T-helper 1 cell treated with Interleukin-12 subunit alpha and Interleukin-12 subunit beta and Interleukin-4 antibody, amounts not matched to agents 30 μg/mL and 1 μg/mL, for 36 hours (primary cell): ENCODE results near the gene PRR5.
"Not testable (repeated sequence)": the region's sequence is repeated elsewhere in the genome, so short reads cannot be mapped to it uniquely, and the experiment has no call there.

Source experiments
- H3K27ac Mint-ChIP-seq: one replicate; pipeline ENCODE4 v1.8.0; 2021; ENCODE audit warnings: mild to moderate bottlenecking, mixed read lengths
- H3K27me3 Mint-ChIP-seq: one replicate; pipeline ENCODE4 v1.8.0; 2021; ENCODE audit warnings: low read depth, mixed read lengths
- H3K36me3 Mint-ChIP-seq: one replicate; pipeline ENCODE4 v1.8.0; 2021; ENCODE audit warnings: low read depth, mixed read lengths
- H3K4me1 Mint-ChIP-seq: one replicate; pipeline ENCODE4 v1.8.0; 2021; ENCODE audit warnings: low read depth, mixed read lengths
- H3K4me3 Mint-ChIP-seq: one replicate; pipeline ENCODE4 v1.8.0; 2021; ENCODE audit warnings: mild to moderate bottlenecking, moderate library complexity, mixed read lengths
- H3K9me3 Mint-ChIP-seq: one replicate; pipeline ENCODE4 v1.8.0; 2021; ENCODE audit warnings: mixed read lengths

The PRR5 gene

GRCh38 chr22:44668190-44668885, 33.7 kb upstream of the PRR5 start:
- peaks cover 36% of the 10 kb centered on the region for H3K4me1 Mint-ChIP-seq
- H3K27ac Mint-ChIP-seq, result peak overlapping the region; percentile 83
- H3K9me3 Mint-ChIP-seq, result no peaks in the 10 kb centered on the region
- H3K27me3 Mint-ChIP-seq, result peaks cover 32% of the 10 kb centered on the region
- no peaks in the 10 kb centered on the region for H3K36me3 Mint-ChIP-seq
- peak overlapping the region; percentile 75 for H3K4me3 Mint-ChIP-seq

- Mint-ChIP-seq H3K4me3 (peak overlapping the region; percentile 81), H3K36me3 (no peaks in the 10 kb centered on the region), H3K4me1 (peaks cover 35% of the 10 kb centered on the region), H3K9me3 (no peaks in the 10 kb centered on the region), H3K27ac (peak overlapping the region; percentile 72), H3K27me3 (peaks cover 32% of the 10 kb centered on the region)
These were observed 33.0 kb upstream of the PRR5 start for GRCh38 chr22:44668886-44669521.

- H3K4me1 Mint-ChIP-seq, result peaks cover 29% of the 10 kb centered on the region
- peak overlapping the region; percentile 20 for H3K27ac Mint-ChIP-seq
- peaks cover 32% of the 10 kb centered on the region for H3K27me3 Mint-ChIP-seq
- H3K36me3 Mint-ChIP-seq, result no peaks in the 10 kb centered on the region
- no peaks in the 10 kb centered on the region for H3K9me3 Mint-ChIP-seq
- H3K4me3 Mint-ChIP-seq, result peak overlapping the region; percentile 81
These were observed 32.4 kb upstream of the PRR5 start for GRCh38 chr22:44669561-44669976.

- Mint-ChIP-seq H3K36me3 (no peaks in the 10 kb centered on the region), H3K4me3 (peak overlapping the region; percentile 34), H3K9me3 (no peaks in the 10 kb centered on the region), H3K27me3 (peaks cover 34% of the 10 kb centered on the region), H3K27ac (no peak overlapping the region), H3K4me1 (peaks cover 23% of the 10 kb centered on the region)
These were observed 31.6 kb upstream of the PRR5 start for GRCh38 chr22:44670220-44670988.

GRCh38 chr22:44671742-44672141, 30.3 kb upstream of the PRR5 start:
- H3K36me3 Mint-ChIP-seq, result no peaks in the 10 kb centered on the region
- H3K27ac Mint-ChIP-seq, result no peak overlapping the region
- H3K4me3 Mint-ChIP-seq, result no peak overlapping the region
- H3K9me3 Mint-ChIP-seq, result no peaks in the 10 kb centered on the region
- peaks cover 15% of the 10 kb centered on the region for H3K4me1 Mint-ChIP-seq
- H3K27me3 Mint-ChIP-seq, result peaks cover 30% of the 10 kb centered on the region

- peaks cover 27% of the 10 kb centered on the region for H3K27me3 Mint-ChIP-seq
- H3K36me3 Mint-ChIP-seq, result no peaks in the 10 kb centered on the region
- H3K4me1 Mint-ChIP-seq, result peaks cover 10% of the 10 kb centered on the region
- no peak overlapping the region for H3K27ac Mint-ChIP-seq
- no peaks in the 10 kb centered on the region for H3K9me3 Mint-ChIP-seq
- no peak overlapping the region for H3K4me3 Mint-ChIP-seq
These were observed 29.4 kb upstream of the PRR5 start for GRCh38 chr22:44672632-44673031.

- Mint-ChIP-seq H3K36me3 (no peaks in the 10 kb centered on the region), H3K4me1 (peaks cover 8% of the 10 kb centered on the region), H3K27me3 (peaks cover 25% of the 10 kb centered on the region), H3K27ac (no peak overlapping the region), H3K9me3 (no peaks in the 10 kb centered on the region), H3K4me3 (no peak overlapping the region)
These were observed 28.6 kb upstream of the PRR5 start for GRCh38 chr22:44673406-44673805.

GRCh38 chr22:44676066-44676440, 26.0 kb upstream of the PRR5 start:
- H3K27ac Mint-ChIP-seq, H3K4me3 Mint-ChIP-seq, H3K36me3 Mint-ChIP-seq, H3K4me1 Mint-ChIP-seq, H3K9me3 Mint-ChIP-seq: not testable (repeated sequence)
- peaks cover 16% of the 10 kb centered on the region for H3K27me3 Mint-ChIP-seq

- no peaks in the 10 kb centered on the region for H3K36me3 Mint-ChIP-seq
- H3K9me3 Mint-ChIP-seq, result no peaks in the 10 kb centered on the region
- peak overlapping the region; percentile 31 for H3K4me3 Mint-ChIP-seq
- H3K4me1 Mint-ChIP-seq, result peaks cover 15% of the 10 kb centered on the region
- H3K27me3 Mint-ChIP-seq, result peaks cover 11% of the 10 kb centered on the region
- H3K27ac Mint-ChIP-seq, result no peak overlapping the region
These were observed 25.3 kb upstream of the PRR5 start for GRCh38 chr22:44676441-44677352.

- Mint-ChIP-seq H3K36me3 (no peaks in the 10 kb centered on the region), H3K4me1 (peaks cover 18% of the 10 kb centered on the region)
These were observed 24.6 kb upstream of the PRR5 start for GRCh38 chr22:44677353-44677840.

GRCh38 chr22:44677871-44678555, 24.0 kb upstream of the PRR5 start:
- Mint-ChIP-seq H3K27me3 (peaks cover 6% of the 10 kb centered on the region), H3K36me3 (no peaks in the 10 kb centered on the region), H3K9me3 (no peaks in the 10 kb centered on the region), H3K4me1 (peaks cover 25% of the 10 kb centered on the region), H3K27ac (no peak overlapping the region), H3K4me3 (no peak overlapping the region)

More at GRCh38 chr22:44677353-44677840, 24.6 kb upstream of the PRR5 start:
- H3K27ac Mint-ChIP-seq, result no peak overlapping the region
- peaks cover 6% of the 10 kb centered on the region for H3K27me3 Mint-ChIP-seq
- no peaks in the 10 kb centered on the region for H3K9me3 Mint-ChIP-seq
- peak overlapping the region; percentile 31 for H3K4me3 Mint-ChIP-seq

- Mint-ChIP-seq H3K27ac (no peak overlapping the region), H3K36me3 (no peaks in the 10 kb centered on the region), H3K27me3 (peaks cover 6% of the 10 kb centered on the region), H3K4me1 (peaks cover 30% of the 10 kb centered on the region), H3K4me3 (no peak overlapping the region), H3K9me3 (no peaks in the 10 kb centered on the region)
These were observed 23.3 kb upstream of the PRR5 start for GRCh38 chr22:44678556-44679305.

GRCh38 chr22:44679306-44679647, 22.7 kb upstream of the PRR5 start:
- H3K4me3 Mint-ChIP-seq, H3K27me3 Mint-ChIP-seq, H3K36me3 Mint-ChIP-seq, H3K9me3 Mint-ChIP-seq, H3K27ac Mint-ChIP-seq: not testable (repeated sequence)
- H3K4me1 Mint-ChIP-seq, result peaks cover 32% of the 10 kb centered on the region
